Mesenchymal stem cell (in vitro differentiated cells and primary cell): ENCODE results near the gene EHD1.

ENCODE experiments used
- DNase-seq: peaks from one replicate; pipeline ENCODE4 v3.0.0-alpha.2; 2013
- H2AFZ ChIP-seq: one replicate; pipeline ENCODE4 v1.6.1; 2013; ENCODE audit warnings: low read depth, mild to moderate bottlenecking, control low read depth, inconsistent platforms, low read length, moderate library complexity
- H2AK5ac ChIP-seq: 2 replicates; pipeline ENCODE4 v1.6.1; 2013; ENCODE audit warnings: low read length, moderate library complexity, mild to moderate bottlenecking, inconsistent platforms; ENCODE audit not compliant: severe bottlenecking
- H2BK120ac ChIP-seq: one replicate; pipeline ENCODE4 v1.6.1; 2013; ENCODE audit warnings: low read depth, mild to moderate bottlenecking, inconsistent platforms, low read length, moderate library complexity
- H2BK12ac ChIP-seq, 2 experiments: one replicate each; pipeline ENCODE4 v1.6.1; 2013; ENCODE audit warnings: inconsistent platforms in 2 of 2, low read length in 2 of 2, mild to moderate bottlenecking in 2 of 2, moderate library complexity in 2 of 2, control low read depth in 1 of 2
- H2BK15ac ChIP-seq: one replicate; pipeline ENCODE4 v1.6.1; 2013; ENCODE audit warnings: mild to moderate bottlenecking, low read depth, inconsistent platforms; ENCODE audit not compliant: poor library complexity, severe bottlenecking
- H2BK5ac ChIP-seq: 2 replicates; pipeline ENCODE4 v1.6.1; 2013; ENCODE audit warnings: low read depth, mild to moderate bottlenecking, low read length, control low read depth, inconsistent platforms; ENCODE audit not compliant: poor library complexity, severe bottlenecking
- H3K14ac ChIP-seq, 2 experiments: one replicate each; pipeline ENCODE4 v1.6.1; 2013; ENCODE audit warnings: inconsistent platforms in 2 of 2, low read length in 2 of 2, control low read depth in 1 of 2, mild to moderate bottlenecking in 1 of 2, moderate library complexity in 1 of 2
- H3K18ac ChIP-seq, 2 experiments: one replicate each; pipeline ENCODE4 v1.6.1; 2013; ENCODE audit warnings: inconsistent platforms in 2 of 2, low read length in 2 of 2, control low read depth in 1 of 2, low read depth in 1 of 2, mild to moderate bottlenecking in 1 of 2
- H3K23ac ChIP-seq, 2 experiments: one replicate each; pipeline ENCODE4 v1.6.1; 2013; ENCODE audit warnings: inconsistent platforms in 2 of 2, low read length in 2 of 2, mild to moderate bottlenecking in 2 of 2, moderate library complexity in 2 of 2, control low read depth in 1 of 2
- H3K27ac ChIP-seq: 2 replicates; pipeline ENCODE4 v1.5.1; 2013; ENCODE audit warnings: mild to moderate bottlenecking, moderate library complexity, low read length, control low read depth, inconsistent platforms; ENCODE audit not compliant: poor library complexity, severe bottlenecking
- H3K27me3 ChIP-seq, 2 experiments: 2 replicates each; pipeline versions ENCODE4 v1.6.1 to v1.7.0; 2013; ENCODE audit warnings: low read length in 2 of 2, mild to moderate bottlenecking in 2 of 2, moderate library complexity in 2 of 2, control low read depth in 1 of 2, inconsistent platforms in 1 of 2; ENCODE audit not compliant: control insufficient read depth in 1 of 2, insufficient read depth in 1 of 2
- H3K36me3 ChIP-seq, 2 experiments: 2 replicates each; pipeline versions ENCODE4 v1.6.1 to v1.7.0; 2013; ENCODE audit warnings: low read length in 2 of 2, control low read depth in 1 of 2, inconsistent platforms in 1 of 2, low read depth in 1 of 2, mild to moderate bottlenecking in 1 of 2; ENCODE audit not compliant: insufficient read depth in 2 of 2, control insufficient read depth in 1 of 2
- H3K4ac ChIP-seq, 2 experiments: one replicate each; pipeline ENCODE4 v1.6.1; 2013; ENCODE audit warnings: inconsistent platforms in 2 of 2, low read length in 2 of 2, mild to moderate bottlenecking in 2 of 2, moderate library complexity in 2 of 2, control low read depth in 1 of 2, low read depth in 1 of 2
- H3K4me1 ChIP-seq: 2 replicates; pipeline ENCODE4 v1.6.1; 2013; ENCODE audit warnings: low read depth, low read length, control low read depth; ENCODE audit not compliant: control insufficient read depth, insufficient read depth
- H3K4me2 ChIP-seq: 2 replicates; pipeline ENCODE4 v1.6.1; 2013; ENCODE audit warnings: low read length, mild to moderate bottlenecking, inconsistent platforms; ENCODE audit not compliant: poor library complexity, severe bottlenecking
- H3K4me3 ChIP-seq, 2 experiments: 2 replicates each; pipeline versions ENCODE4 v1.5.1 to v1.7.0; 2013; ENCODE audit warnings: low read length in 2 of 2, mild to moderate bottlenecking in 2 of 2, control low read depth in 1 of 2, low read depth in 1 of 2; ENCODE audit not compliant: insufficient read depth in 1 of 2
- H3K79me1 ChIP-seq: replicated peaks from 2 replicates; pipeline ENCODE4 v1.6.1; 2013; ENCODE audit warnings: mild to moderate bottlenecking, control low read depth, low read length, inconsistent platforms; ENCODE audit not compliant: poor library complexity, severe bottlenecking
- H3K9ac ChIP-seq: 2 replicates; pipeline ENCODE4 v1.7.0; 2013; ENCODE audit warnings: mild to moderate bottlenecking, low read length, moderate library complexity
- H3K9me3 ChIP-seq: 2 replicates; pipeline ENCODE4 v1.7.0; 2013; ENCODE audit warnings: mild to moderate bottlenecking, low read length; ENCODE audit not compliant: control insufficient read depth
- H4K8ac ChIP-seq: one replicate; pipeline ENCODE4 v1.6.1; 2013; ENCODE audit warnings: inconsistent platforms, mild to moderate bottlenecking, low read length, moderate library complexity
- H4K91ac ChIP-seq: one replicate; pipeline ENCODE4 v1.6.1; 2013; ENCODE audit warnings: mild to moderate bottlenecking, low read length, inconsistent platforms
- WGBS: methylation state at CpG from one replicate; pipeline ENCODE4 v1.1.7; 2013; ENCODE audit warnings: mixed read lengths; 5-methylcytosine and 5-hydroxymethylcytosine counted together

The EHD1 gene

GRCh38 chr11:64859542-64860414 is 18.6 kb downstream of the EHD1 start:
- Histone ChIP-seq H3K4me3 (no peak overlapping the region), H3K4me1 (peaks cover 64% of the 10 kb centered on the region), H2BK12ac (no peak overlapping the region), H4K8ac (no peak overlapping the region), H3K36me3 (peaks cover 36 to 55% of the 10 kb centered on the region in 2 experiments), H3K4me2 (no peak overlapping the region), H3K14ac (peak overlapping the region in 1 of 2 experiments; percentile 55), H2BK15ac (no peak overlapping the region), H3K27me3 (no peaks in the 10 kb centered on the region), H3K4ac (no peak overlapping the region), H2BK5ac (no peak overlapping the region), H3K23ac (no peak overlapping the region), H2AK5ac (no peak overlapping the region), H3K18ac (no peak overlapping the region), H3K79me1 (peaks cover 17% of the 10 kb centered on the region), H4K91ac (no peak overlapping the region), H2BK120ac (no peak overlapping the region), H2AFZ (no peak overlapping the region), H3K27ac (no peak overlapping the region), H3K9me3 (no peaks in the 10 kb centered on the region), H3K9ac (no peak overlapping the region)
- 96% methylated on average over 33 of the region's 33 CpGs for WGBS
- no peak for DNase-seq

GRCh38 chr11:64858467-64859263 is 19.8 kb downstream of the EHD1 start:
- no peaks in the 10 kb centered on the region for H3K9me3 ChIP-seq
- peak overlapping the region in 1 of 2 experiments; percentile 81 for H3K18ac ChIP-seq
- H3K9ac ChIP-seq = no peak overlapping the region
- no peak for DNase-seq
- no peak overlapping the region for H3K4me2 ChIP-seq
- 80% methylated on average over 19 of the region's 19 CpGs for WGBS
- peaks cover 20% of the 10 kb centered on the region for H3K79me1 ChIP-seq
- peak overlapping the region; percentile 48 for H4K8ac ChIP-seq
- no peak overlapping the region for H2BK120ac ChIP-seq
- no peak overlapping the region for H3K4me3 ChIP-seq
- H2BK12ac ChIP-seq = peak overlapping the region; percentile 28 to 65
- peaks cover 47 to 66% of the 10 kb centered on the region in 2 experiments for H3K36me3 ChIP-seq
- no peak overlapping the region for H3K14ac ChIP-seq
- H2AFZ ChIP-seq = no peak overlapping the region
- H3K27ac ChIP-seq = no peak overlapping the region
- H3K4ac ChIP-seq = no peak overlapping the region
- no peak overlapping the region for H2BK5ac ChIP-seq
- no peaks in the 10 kb centered on the region for H3K27me3 ChIP-seq
- peak overlapping the region; percentile 19 for H2AK5ac ChIP-seq
- H3K4me1 ChIP-seq = peaks cover 65% of the 10 kb centered on the region
- H3K23ac ChIP-seq = no peak overlapping the region
- H4K91ac ChIP-seq = peak overlapping the region; percentile 19
- peak overlapping the region; percentile 45 for H2BK15ac ChIP-seq

GRCh38 chr11:64857485-64857884 is 20.9 kb downstream of the EHD1 start:
- H3K4me2 ChIP-seq = no peak overlapping the region
- H2BK12ac ChIP-seq = peak overlapping the region; percentile 70 to 72
- peaks cover 64% of the 10 kb centered on the region for H3K4me1 ChIP-seq
- peak overlapping the region in 1 of 2 experiments; percentile 9 for H3K4ac ChIP-seq
- peak overlapping the region in 1 of 2 experiments; percentile 75 for H3K14ac ChIP-seq
- H3K27me3 ChIP-seq = no peaks in the 10 kb centered on the region
- peak overlapping the region; percentile 50 to 52 for H3K18ac ChIP-seq
- H2AFZ ChIP-seq = no peak overlapping the region
- H2BK5ac ChIP-seq = no peak overlapping the region
- H2BK120ac ChIP-seq = no peak overlapping the region
- H3K9me3 ChIP-seq = no peaks in the 10 kb centered on the region
- H3K4me3 ChIP-seq = no peak overlapping the region
- H2BK15ac ChIP-seq = peak overlapping the region; percentile 45
- H4K91ac ChIP-seq = peak overlapping the region; percentile 73
- peaks cover 31% of the 10 kb centered on the region for H3K79me1 ChIP-seq
- no peak overlapping the region for H3K23ac ChIP-seq
- DNase-seq = no peak
- H2AK5ac ChIP-seq = peak overlapping the region; percentile 94
- H3K9ac ChIP-seq = no peak overlapping the region
- H3K27ac ChIP-seq = no peak overlapping the region
- peaks cover 51 to 78% of the 10 kb centered on the region in 2 experiments for H3K36me3 ChIP-seq
- peak overlapping the region; percentile 78 for H4K8ac ChIP-seq
- WGBS = 98% methylated on average over 6 of the region's 6 CpGs
